ENCODE data around the gene OR2T35. TPM values are rescaled to one million over a fixed set of nuclear protein-coding genes. Genes with fewer than 3 reads are reported as not detected.

Gene OR2T35
- total RNA-seq, 1 donor from 2014 or later, result not detected

GRCh38 chr1:248596615-248597014 lies 48.5 kb downstream of the OR2T35 start:
- no peak overlapping the region for H3K27ac Mint-ChIP-seq (ENCODE audit: unreplicated experiment)
- H3K27me3 Mint-ChIP-seq (ENCODE audit: unreplicated experiment), result peaks cover 2% of the 10 kb centered on the region
- no peak overlapping the region for H3K4me3 Mint-ChIP-seq (ENCODE audit: unreplicated experiment)
- no peaks in the 10 kb centered on the region for H3K4me1 Mint-ChIP-seq (ENCODE audit: unreplicated experiment)
- H3K9me3 Mint-ChIP-seq (ENCODE audit: unreplicated experiment), result peaks cover 27% of the 10 kb centered on the region
- no peaks in the 10 kb centered on the region for H3K36me3 Mint-ChIP-seq (ENCODE audit: low read depth, unreplicated experiment)
- TF ChIP-seq, protein P1, sequence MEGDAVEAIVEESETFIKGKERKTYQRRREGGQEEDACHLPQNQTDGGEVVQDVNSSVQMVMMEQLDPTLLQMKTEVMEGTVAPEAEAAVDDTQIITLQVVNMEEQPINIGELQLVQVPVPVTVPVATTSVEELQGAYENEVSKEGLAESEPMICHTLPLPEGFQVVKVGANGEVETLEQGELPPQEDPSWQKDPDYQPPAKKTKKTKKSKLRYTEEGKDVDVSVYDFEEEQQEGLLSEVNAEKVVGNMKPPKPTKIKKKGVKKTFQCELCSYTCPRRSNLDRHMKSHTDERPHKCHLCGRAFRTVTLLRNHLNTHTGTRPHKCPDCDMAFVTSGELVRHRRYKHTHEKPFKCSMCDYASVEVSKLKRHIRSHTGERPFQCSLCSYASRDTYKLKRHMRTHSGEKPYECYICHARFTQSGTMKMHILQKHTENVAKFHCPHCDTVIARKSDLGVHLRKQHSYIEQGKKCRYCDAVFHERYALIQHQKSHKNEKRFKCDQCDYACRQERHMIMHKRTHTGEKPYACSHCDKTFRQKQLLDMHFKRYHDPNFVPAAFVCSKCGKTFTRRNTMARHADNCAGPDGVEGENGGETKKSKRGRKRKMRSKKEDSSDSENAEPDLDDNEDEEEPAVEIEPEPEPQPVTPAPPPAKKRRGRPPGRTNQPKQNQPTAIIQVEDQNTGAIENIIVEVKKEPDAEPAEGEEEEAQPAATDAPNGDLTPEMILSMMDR (IDR thresholded peaks at IDR 0.05; ENCODE audit: unreplicated experiment), result no peak
- DNase-seq (ENCODE audit: low spot score), result no peak

- H3K9me3 Mint-ChIP-seq (ENCODE audit: unreplicated experiment), result peaks cover 27% of the 10 kb centered on the region
- DNase-seq (ENCODE audit: low spot score), result no peak
Measured at GRCh38 chr1:248593226-248593625, 51.9 kb downstream of the OR2T35 start.

DNA sequence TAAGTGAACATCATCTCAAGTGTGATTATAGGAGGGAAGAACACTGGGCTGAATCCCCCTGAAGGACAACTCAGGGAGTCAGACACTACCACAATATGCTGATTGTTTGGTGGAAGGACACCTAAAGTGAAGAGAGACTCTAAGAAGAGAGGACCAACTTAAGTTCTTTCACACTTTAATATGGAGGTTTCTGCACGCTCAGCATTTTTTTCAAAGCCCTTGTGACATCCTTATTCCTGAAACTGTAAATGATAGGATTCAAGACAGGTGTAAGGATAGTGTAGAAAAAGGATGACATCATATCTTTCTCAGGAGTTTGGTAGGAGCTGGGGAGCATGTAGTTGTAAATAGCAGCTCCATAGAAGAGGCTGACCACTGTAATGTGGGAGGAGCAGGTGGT lies 52.4 kb downstream of the OR2T35 start:
- Mint-ChIP-seq H3K4me3 (ENCODE audit: unreplicated experiment) (no peak overlapping the region), H3K27me3 (ENCODE audit: unreplicated experiment) (peaks cover 2% of the 10 kb centered on the region), H3K9me3 (ENCODE audit: unreplicated experiment) (peaks cover 27% of the 10 kb centered on the region), H3K4me1 (ENCODE audit: unreplicated experiment) (no peaks in the 10 kb centered on the region), H3K36me3 (ENCODE audit: low read depth, unreplicated experiment) (no peaks in the 10 kb centered on the region), H3K27ac (ENCODE audit: unreplicated experiment) (no peak overlapping the region)
- TF ChIP-seq, protein P1 (IDR thresholded peaks at IDR 0.05; ENCODE audit: unreplicated experiment), result no peak
- DNase-seq (ENCODE audit: low spot score), result no peak

More at GRCh38 chr1:248593226-248593625, 51.9 kb downstream of the OR2T35 start:
- H3K4me1 Mint-ChIP-seq (ENCODE audit: unreplicated experiment), result no peaks in the 10 kb centered on the region
- no peaks in the 10 kb centered on the region for H3K36me3 Mint-ChIP-seq (ENCODE audit: low read depth, unreplicated experiment)
- TF ChIP-seq, protein P1 (IDR thresholded peaks at IDR 0.05; ENCODE audit: unreplicated experiment), result no peak
- no peak overlapping the region for H3K27ac Mint-ChIP-seq (ENCODE audit: unreplicated experiment)
- H3K27me3 Mint-ChIP-seq (ENCODE audit: unreplicated experiment), result peaks cover 2% of the 10 kb centered on the region
- no peak overlapping the region for H3K4me3 Mint-ChIP-seq (ENCODE audit: unreplicated experiment)

DNA sequence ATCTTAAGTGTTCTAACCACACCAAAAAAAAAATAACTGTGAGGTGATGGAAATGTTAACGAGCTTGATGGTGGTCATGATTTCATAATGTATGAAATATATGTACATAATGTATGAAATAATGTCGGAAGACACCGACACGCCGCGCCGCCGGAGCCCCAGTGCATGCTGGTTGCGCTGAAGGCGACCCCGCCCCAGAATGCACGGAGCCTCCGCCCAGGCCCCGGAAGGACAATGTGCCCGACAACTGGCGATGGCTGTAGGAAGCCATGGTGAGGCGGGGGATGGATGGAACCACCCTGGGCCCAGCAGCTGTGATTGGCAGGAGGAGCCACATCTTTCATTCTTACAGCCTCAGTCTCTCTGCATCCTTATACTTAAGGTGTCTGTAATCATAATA lies 55.0 kb downstream of the OR2T35 start:
- peaks cover 2% of the 10 kb centered on the region for H3K27me3 Mint-ChIP-seq (ENCODE audit: unreplicated experiment)
- H3K27ac Mint-ChIP-seq (ENCODE audit: unreplicated experiment), result no peak overlapping the region
- peaks cover 24% of the 10 kb centered on the region for H3K9me3 Mint-ChIP-seq (ENCODE audit: unreplicated experiment)
- no peak for DNase-seq (ENCODE audit: low spot score)
- TF ChIP-seq, protein P1 (IDR thresholded peaks at IDR 0.05; ENCODE audit: unreplicated experiment), result no peak
- H3K36me3 Mint-ChIP-seq (ENCODE audit: low read depth, unreplicated experiment), result no peaks in the 10 kb centered on the region
- no peak overlapping the region for H3K4me3 Mint-ChIP-seq (ENCODE audit: unreplicated experiment)
- H3K4me1 Mint-ChIP-seq (ENCODE audit: unreplicated experiment), result no peaks in the 10 kb centered on the region

- Mint-ChIP-seq H3K4me1 (ENCODE audit: unreplicated experiment) (no peaks in the 10 kb centered on the region), H3K36me3 (ENCODE audit: low read depth, unreplicated experiment) (no peaks in the 10 kb centered on the region), H3K27ac (ENCODE audit: unreplicated experiment) (no peak overlapping the region), H3K27me3 (ENCODE audit: unreplicated experiment) (peaks cover 2% of the 10 kb centered on the region), H3K4me3 (ENCODE audit: unreplicated experiment) (no peak overlapping the region), H3K9me3 (ENCODE audit: unreplicated experiment) (peaks cover 18% of the 10 kb centered on the region)
- TF ChIP-seq, protein P1 (IDR thresholded peaks at IDR 0.05; ENCODE audit: unreplicated experiment), result no peak
- DNase-seq (ENCODE audit: low spot score), result no peak
Measured at GRCh38 chr1:248589334-248589733, 55.7 kb downstream of the OR2T35 start.

Other genes starting within 250 kb of the OR2T35 start
- gene OR2T1, start 242.2 kb downstream of the OR2T35 start, total RNA-seq (ENCODE audit: unreplicated experiment), result not detected
- not detected for gene OR2T2, start 199.6 kb downstream of the OR2T35 start, total RNA-seq (ENCODE audit: unreplicated experiment)
- not detected for gene OR2T3, start 171.9 kb downstream of the OR2T35 start, total RNA-seq (ENCODE audit: unreplicated experiment)
- not detected for gene OR2T5, start 156.7 kb downstream of the OR2T35 start, total RNA-seq (ENCODE audit: unreplicated experiment)
- gene OR2G6, start 137.2 kb downstream of the OR2T35 start, total RNA-seq (ENCODE audit: unreplicated experiment), result not detected
- not detected for gene OR2T29, start 82.5 kb downstream of the OR2T35 start, total RNA-seq (ENCODE audit: unreplicated experiment)
- gene OR2T34, start 70.5 kb downstream of the OR2T35 start, total RNA-seq (ENCODE audit: unreplicated experiment), result not detected
- gene OR2T10, start 47.6 kb downstream of the OR2T35 start, total RNA-seq (ENCODE audit: unreplicated experiment), result not detected
- gene OR2T11, start 10.2 kb downstream of the OR2T35 start, total RNA-seq (ENCODE audit: unreplicated experiment), result not detected
- gene OR2T27, start 10.2 kb upstream of the OR2T35 start, total RNA-seq (ENCODE audit: unreplicated experiment), result not detected
- not detected for gene OR14I1, start 57.5 kb upstream of the OR2T35 start, total RNA-seq (ENCODE audit: unreplicated experiment)
- gene LYPD8, start 110.5 kb upstream of the OR2T35 start, total RNA-seq (ENCODE audit: unreplicated experiment), result not detected
- gene SH3BP5L, start 180.6 kb upstream of the OR2T35 start, total RNA-seq (ENCODE audit: unreplicated experiment), result 30.7 TPM
- 29.8 TPM for gene ZNF672, start 192.9 kb upstream of the OR2T35 start, total RNA-seq (ENCODE audit: unreplicated experiment)
- gene ZNF692, start 213.8 kb upstream of the OR2T35 start, total RNA-seq (ENCODE audit: unreplicated experiment), result 26.8 TPM

Data from endothelial cell (in vitro differentiated cells).